H1 (cell line): ENCODE results near the gene BTC. TPM values are rescaled to one million over a fixed set of nuclear protein-coding genes. Genes with fewer than 3 reads are reported as not detected.

Source experiments
- CTCF ChIA-PET: fragments of 300-600 bp; sonication (Branson Sonifier 250); formaldehyde crosslinking; loops from one replicate; lab custom pipeline; 2021; ENCODE audit not compliant: partially characterized antibody; lab: Charles Lee
- POLR2A ChIA-PET: fragments of 300-600 bp; sonication (Branson Sonifier 250); formaldehyde crosslinking; loops from one replicate; lab custom pipeline; 2021; ENCODE audit warnings: inconsistent platforms; ENCODE audit not compliant: partially characterized antibody; lab: Charles Lee
- DNase-seq, 2 experiments: peaks; one replicate each; pipeline versions ENCODE4 v3.0.0 to v3.0.0-alpha.2; 2010 to 2022; ENCODE audit warnings: low spot score in 2 of 2, low read depth in 1 of 2, mixed read lengths in 1 of 2
- FAIRE-seq: peaks from 2 replicates; lab custom pipeline; 2011; peaks lifted over from hg19 to GRCh38; lab: Jason Lieb, UNC
- H2AFZ ChIP-seq: 2 replicates; pipeline ENCODE4 v1.8.1; 2012; ENCODE audit warnings: low read length, inconsistent platforms
- H2AK5ac ChIP-seq: 2 replicates; pipeline ENCODE4 v1.6.1; 2013; ENCODE audit warnings: low read depth, low read length
- H2BK120ac ChIP-seq: replicated peaks from 2 replicates; pipeline ENCODE3; 2013; ENCODE audit warnings: low read depth, low read length, inconsistent platforms
- H2BK12ac ChIP-seq: 2 replicates; pipeline ENCODE4 v1.6.1; 2013; ENCODE audit warnings: low read depth, low read length
- H2BK15ac ChIP-seq: 2 replicates; pipeline ENCODE4 v1.6.1; 2013; ENCODE audit warnings: low read length
- H2BK20ac ChIP-seq: 2 replicates; pipeline ENCODE4 v1.6.1; 2013; ENCODE audit warnings: low read length
- H2BK5ac ChIP-seq: 2 replicates; pipeline ENCODE4 v1.6.1; 2013; ENCODE audit warnings: low read depth, low read length
- H3K14ac ChIP-seq: 2 replicates; pipeline ENCODE4 v1.6.1; 2013; ENCODE audit warnings: inconsistent platforms; ENCODE audit not compliant: insufficient read length
- H3K18ac ChIP-seq: 2 replicates; pipeline ENCODE4 v1.6.1; 2013; ENCODE audit warnings: low read length; ENCODE audit errors: extremely low read depth
- H3K23ac ChIP-seq: 2 replicates; pipeline ENCODE4 v1.6.1; 2013; ENCODE audit warnings: inconsistent platforms; ENCODE audit not compliant: insufficient read length
- H3K23me2 ChIP-seq: 2 replicates; pipeline ENCODE4 v1.6.1; 2013; ENCODE audit warnings: low read depth, low read length
- H3K27ac ChIP-seq: 2 replicates; pipeline ENCODE4 v1.6.1; 2011; ENCODE audit warnings: low read depth, low read length, inconsistent platforms
- H3K27me3 ChIP-seq, 4 experiments: replicated peaks in 1 of 4; 1 replicate in 1 of 4; 2 replicates in 3 of 4; pipeline versions ENCODE4 v1.6.1 to v1.8.1; 2011 to 2013; ENCODE audit warnings: low read length in 3 of 4, mild to moderate bottlenecking in 3 of 4, inconsistent platforms in 2 of 4, mixed read lengths in 2 of 4, moderate library complexity in 1 of 4; ENCODE audit not compliant: control insufficient read depth in 3 of 4, insufficient read depth in 3 of 4; ENCODE audit errors: extremely low read depth in 1 of 4
- H3K36me3 ChIP-seq, 4 experiments: 2 replicates each; pipeline versions ENCODE4 v1.6.1 to v1.8.1; 2011 to 2013; ENCODE audit warnings: mild to moderate bottlenecking in 4 of 4, low read length in 3 of 4, moderate library complexity in 2 of 4, control low read depth in 1 of 4, inconsistent platforms in 1 of 4; ENCODE audit not compliant: insufficient read depth in 4 of 4, control insufficient read depth in 2 of 4
- H3K4ac ChIP-seq: replicated peaks from 2 replicates; pipeline ENCODE3; 2013; ENCODE audit warnings: low read length, low read depth, mixed read lengths, inconsistent platforms; ENCODE audit not compliant: insufficient read length
- H3K4me1 ChIP-seq, 4 experiments: replicated peaks in 1 of 4; 1 replicate in 1 of 4; 2 replicates in 3 of 4; pipeline versions ENCODE4 v1.6.1 to v1.8.1; 2011 to 2013; ENCODE audit warnings: low read length in 3 of 4, inconsistent platforms in 2 of 4, mixed read lengths in 1 of 4; ENCODE audit not compliant: insufficient read depth in 4 of 4, control insufficient read depth in 3 of 4
- H3K4me2 ChIP-seq, 2 experiments: 2 replicates each; pipeline versions ENCODE4 v1.6.1 to v1.8.1; 2011 to 2013; ENCODE audit warnings: low read depth in 2 of 2, low read length in 2 of 2, control low read depth in 1 of 2, inconsistent platforms in 1 of 2, mild to moderate bottlenecking in 1 of 2; ENCODE audit not compliant: insufficient read depth in 1 of 2
- H3K4me3 ChIP-seq, 4 experiments: fragments of 200-600, 300-600 bp in 1 of 4; sonication (generic), shearing (Covaris generic), sonication (Bioruptor Twin) in 1 of 4; 2 replicates each; pipeline versions ENCODE4 v1.5.1 to v1.8.1; 2011 to 2016; ENCODE audit warnings: low read length in 4 of 4, low read depth in 3 of 4, control low read depth in 2 of 4, inconsistent platforms in 2 of 4, mild to moderate bottlenecking in 2 of 4, mixed read lengths in 1 of 4, moderate library complexity in 1 of 4; ENCODE audit not compliant: insufficient read depth in 2 of 4; ENCODE audit errors: extremely low read depth in 1 of 4
- H3K56ac ChIP-seq: replicated peaks from 2 replicates; pipeline ENCODE3; 2013; ENCODE audit warnings: low read depth, mild to moderate bottlenecking, mixed read lengths, low read length, inconsistent platforms; ENCODE audit not compliant: insufficient read length
- H3K79me1 ChIP-seq: 2 replicates; pipeline ENCODE4 v1.6.1; 2013; ENCODE audit warnings: low read depth, low read length, control low read depth
- H3K79me2 ChIP-seq, 2 experiments: 2 replicates each; pipeline versions ENCODE4 v1.6.1 to v1.8.1; 2012 to 2013; ENCODE audit warnings: low read length in 2 of 2, mild to moderate bottlenecking in 2 of 2, inconsistent platforms in 1 of 2; ENCODE audit not compliant: insufficient read depth in 2 of 2, control insufficient read depth in 1 of 2
- H3K9ac ChIP-seq, 4 experiments: replicated peaks in 1 of 4; 1 replicate in 1 of 4; 2 replicates in 3 of 4; pipeline versions ENCODE4 v1.6.1 to v1.8.1; 2011 to 2013; ENCODE audit warnings: low read depth in 3 of 4, low read length in 3 of 4, control low read depth in 2 of 4, mild to moderate bottlenecking in 2 of 4, moderate library complexity in 2 of 4, inconsistent platforms in 1 of 4; ENCODE audit errors: extremely low read depth in 1 of 4
- H3K9me3 ChIP-seq, 2 experiments: 2 replicates each; pipeline versions ENCODE4 v1.6.1 to v1.8.1; 2012 to 2013; ENCODE audit warnings: mild to moderate bottlenecking in 2 of 2, moderate library complexity in 2 of 2, control low read depth in 1 of 2, inconsistent platforms in 1 of 2, low read depth in 1 of 2, low read length in 1 of 2, mixed read lengths in 1 of 2; ENCODE audit not compliant: insufficient read depth in 2 of 2
- H4K20me1 ChIP-seq, 2 experiments: replicated peaks in 1 of 2; 2 replicates each; pipeline versions ENCODE3 to v1.8.1; 2011 to 2013; ENCODE audit warnings: inconsistent platforms in 2 of 2, low read length in 2 of 2, mild to moderate bottlenecking in 1 of 2; ENCODE audit not compliant: insufficient read depth in 2 of 2, control insufficient read depth in 1 of 2
- H4K5ac ChIP-seq: 2 replicates; pipeline ENCODE4 v1.6.1; 2013; ENCODE audit warnings: low read length, low read depth, mixed read lengths, inconsistent platforms; ENCODE audit not compliant: insufficient read length
- H4K8ac ChIP-seq: 2 replicates; pipeline ENCODE4 v1.8.0; 2013; ENCODE audit warnings: mild to moderate bottlenecking, moderate library complexity, low read length, inconsistent platforms; ENCODE audit not compliant: insufficient read depth; ENCODE audit errors: extremely low read depth
- H4K91ac ChIP-seq: replicated peaks from 2 replicates; pipeline ENCODE3; 2013; ENCODE audit warnings: low read length, mixed read lengths, inconsistent platforms; ENCODE audit not compliant: insufficient read length
- ASH2L ChIP-seq: fragments of 200-600, 300-600 bp; sonication (generic); IDR thresholded peaks from one replicate; pipeline ENCODE4 v1.7.1; 2017; ENCODE audit warnings: low read length
- CHD1 ChIP-seq: IDR thresholded peaks from 2 replicates; pipeline ENCODE4 v1.6.1; 2012; ENCODE audit warnings: low read depth, low read length, improper control_type of control experiment
- HDAC2 ChIP-seq, 2 experiments: fragments of 300-600 bp in 1 of 2; sonication (generic) in 1 of 2; IDR thresholded peaks; 2 replicates each; pipeline ENCODE4 v1.6.1; 2011 to 2012; ENCODE audit warnings: low read depth in 2 of 2, low read length in 2 of 2, mild to moderate bottlenecking in 2 of 2, moderate library complexity in 2 of 2, borderline replicate concordance in 1 of 2, inconsistent platforms in 1 of 2
- HDAC6 ChIP-seq: IDR thresholded peaks from one replicate; pipeline ENCODE4 v1.7.1; 2012; ENCODE audit warnings: low read depth, mild to moderate bottlenecking, inconsistent platforms, low read length, moderate library complexity
- KDM4A ChIP-seq: IDR thresholded peaks from one replicate; pipeline ENCODE4 v1.7.1; 2012; ENCODE audit warnings: low read depth, mild to moderate bottlenecking, moderate library complexity, low read length, inconsistent platforms; ENCODE audit not compliant: severe bottlenecking
- PHF8 ChIP-seq: fragments of 200-600 bp; sonication (generic); conservative IDR thresholded peaks from 2 replicates; pipeline ENCODE4 v1.7.1; 2012; ENCODE audit warnings: low read depth, mild to moderate bottlenecking, inconsistent platforms, low read length, moderate library complexity
- POLR2A ChIP-seq, 2 experiments: IDR thresholded peaks; 1 replicate in 1 of 2; 2 replicates in 1 of 2; pipeline ENCODE4 v1.6.1; 2011; ENCODE audit warnings: low read depth in 2 of 2, low read length in 2 of 2, mild to moderate bottlenecking in 2 of 2; ENCODE audit errors: control extremely low read depth in 1 of 2
- POLR2AphosphoS5 ChIP-seq: IDR thresholded peaks from 2 replicates; pipeline ENCODE4 v1.6.1; 2011; ENCODE audit warnings: low read depth, low read length
- RAD21 ChIP-seq, 2 experiments: IDR thresholded peaks in 1 of 2; conservative IDR thresholded peaks in 1 of 2; 2 replicates each; pipeline ENCODE4 v1.6.1; 2011; ENCODE audit warnings: low read depth in 2 of 2, low read length in 2 of 2, improper control_type of control experiment in 1 of 2, inconsistent platforms in 1 of 2, mild to moderate bottlenecking in 1 of 2, moderate library complexity in 1 of 2
- RFX5 ChIP-seq: IDR thresholded peaks from 2 replicates; pipeline ENCODE4 v1.6.1; 2011; ENCODE audit warnings: low read depth, low read length, improper control_type of control experiment, borderline replicate concordance
- SIN3A ChIP-seq, 2 experiments: IDR thresholded peaks in 1 of 2; conservative IDR thresholded peaks in 1 of 2; 2 replicates each; pipeline ENCODE4 v1.6.1; 2011 to 2012; ENCODE audit warnings: low read length in 2 of 2, improper control_type of control experiment in 1 of 2, low read depth in 1 of 2, mild to moderate bottlenecking in 1 of 2
- SRF ChIP-seq: IDR thresholded peaks from 2 replicates; pipeline ENCODE4 v1.6.1; 2011; ENCODE audit warnings: mild to moderate bottlenecking, low read depth, low read length, moderate library complexity
- TBP ChIP-seq: IDR thresholded peaks from 2 replicates; pipeline ENCODE4 v1.6.1; 2011; ENCODE audit warnings: low read depth, low read length, improper control_type of control experiment
- TCF12 ChIP-seq: IDR thresholded peaks from 2 replicates; pipeline ENCODE4 v1.6.1; 2011; ENCODE audit warnings: low read depth, mild to moderate bottlenecking, low read length
- ZNF274 ChIP-seq: IDR thresholded peaks from 2 replicates; pipeline ENCODE4 v1.7.0; 2012; ENCODE audit warnings: low read length, borderline replicate concordance; ENCODE audit errors: extremely low read depth
- WGBS, 2 experiments: shearing (Covaris generic) in 1 of 2; methylation state at CpG; one replicate each; pipeline versions ENCODE4 v1.1.6 to v1.1.7; 2013 to 2015; ENCODE audit warnings: low lambda C conversion rate in 2 of 2, mixed read lengths in 2 of 2, inconsistent platforms in 1 of 2, low coverage in 1 of 2, missing lambda C conversion rate in 1 of 2; ENCODE audit not compliant: insufficient replicate concordance in 2 of 2, insufficient coverage in 1 of 2, insufficient read length in 1 of 2; ENCODE audit errors: extremely low coverage in 1 of 2, missing lambda C conversion rate in 1 of 2; 5-methylcytosine and 5-hydroxymethylcytosine counted together
- polyA plus RNA-seq, 7 experiments: library from polyadenylated mRNA; depleted of rRNA in 3 of 7; stranded (reverse) in 5 of 7; unstranded in 2 of 7; fragments of >200 nt in 5 of 7; fragments of 200-250 nt in 2 of 7; gene quantifications; 1 replicate in 5 of 7; 2 replicates in 1 of 7; 4 replicates in 1 of 7; pipeline versions ENCODE4 v1.2.1 to v1.2.3, GENCODE V29; 2011 to 2013; ENCODE audit warnings: missing spikeins in 2 of 7, mixed read lengths in 2 of 7
- total RNA-seq: library from RNA; stranded (reverse); fragmentation: NEBNext Ultra II Directional; extraction: Animal tissue kit (Norgen Biotek cat#: 25700); gene quantifications from 2 replicates; pipeline ENCODE4 v1.2.1, GENCODE V29; 2021

Gene BTC
- total and polyA plus RNA-seq, 2 of the 8 experiments (the other 6 are each of a cell fraction or from before 2014, with no cell fraction given), result 0.09 TPM; not detected in 1

- H2AFZ ChIP-seq, result 0 out of 2 replicates have a peak overlapping the region, but pooled peaks have one; percentile 23
- H3K79me2 ChIP-seq, result no peaks in the 10 kb centered on the region
- DNase-seq (no peak), FAIRE-seq (no peak)
- no peak overlapping the region for H2BK12ac ChIP-seq
- POLR2A ChIA-PET, result no interaction called here
- no peak overlapping the region for H4K91ac ChIP-seq
- H3K4me1 ChIP-seq, result no peaks in the 10 kb centered on the region
- no peaks in the 10 kb centered on the region for H3K79me1 ChIP-seq
- H3K27ac ChIP-seq, result no peak overlapping the region
- no peak overlapping the region for H3K23ac ChIP-seq
- no peak overlapping the region for H3K14ac ChIP-seq
- H3K18ac ChIP-seq, result no peak overlapping the region
- H2BK20ac ChIP-seq, result no peak overlapping the region
- H3K4ac ChIP-seq, result no peak overlapping the region
- CTCF ChIA-PET, result interaction anchor here (1.2 kb wide), 1 partner anchor 86 kb away, joined by 3 read pairs; no protein-coding TSS in a partner anchor
- no peak overlapping the region for H2BK15ac ChIP-seq
- no peak overlapping the region for H2AK5ac ChIP-seq
- H3K27me3 ChIP-seq, result no peaks in the 10 kb centered on the region
- H4K8ac ChIP-seq, result no peak overlapping the region
- H3K9me3 ChIP-seq, result 0 out of 4 replicates have a peak, but pooled peaks cover 0 to 3% of the 10 kb centered on the region in 2 experiments
- H3K36me3 ChIP-seq, result no peaks in the 10 kb centered on the region
- no peak overlapping the region for H3K4me3 ChIP-seq
- H3K4me2 ChIP-seq, result no peak overlapping the region
- no peak overlapping the region for H3K56ac ChIP-seq
- H3K23me2 ChIP-seq, result no peaks in the 10 kb centered on the region
- 87% methylated on average over 3 of the region's 3 CpGs; no CpG with 5 or more reads in 1 of the 2 experiments for WGBS, 2 experiments
- no peak overlapping the region for H4K5ac ChIP-seq
- H2BK120ac ChIP-seq, result no peak overlapping the region
- H4K20me1 ChIP-seq, result no peaks in the 10 kb centered on the region
- H3K9ac ChIP-seq, result no peak overlapping the region
- H2BK5ac ChIP-seq, result no peak overlapping the region
- no peak for TF ChIP-seq ASH2L
- no peak for TF ChIP-seq TCF12
- TF ChIP-seq RFX5, result no peak
- TF ChIP-seq POLR2AphosphoS5, result no peak
- no peak for TF ChIP-seq HDAC6
- no peak for TF ChIP-seq KDM4A
- no peak for TF ChIP-seq PHF8
- no peak for TF ChIP-seq SRF
- TF ChIP-seq POLR2A (IDR thresholded peaks at IDR 0.05; ENCODE audit: control extremely low read depth in 1 of 2, low read depth in 2 of 2, low read length in 2 of 2), result no peak
- no peak for TF ChIP-seq CHD1
- TF ChIP-seq TBP, result no peak
- no peak for TF ChIP-seq ZNF274
- TF ChIP-seq RAD21 (IDR thresholded peaks at IDR 0.05 in 1 of 2, conservative IDR thresholded peaks at IDR 0.05 in 1 of 2; ENCODE audit: low read depth in 2 of 2, low read length in 2 of 2), result no peak
- TF ChIP-seq HDAC2 (IDR thresholded peaks at IDR 0.05; ENCODE audit: borderline replicate concordance in 1 of 2, low read depth in 2 of 2, low read length in 2 of 2), result no peak
- no peak for TF ChIP-seq SIN3A (conservative IDR thresholded peaks at IDR 0.05 in 1 of 2, IDR thresholded peaks at IDR 0.05 in 1 of 2; ENCODE audit: low read depth in 1 of 2, low read length in 2 of 2)
Observed at GRCh38 chr4:74724979-74725378, 69.3 kb downstream of the BTC start.
